Glutamatergic neuron (in vitro differentiated cells): Measurements from ENCODE around the gene WNT7B. TPM values are rescaled to one million over a fixed set of nuclear protein-coding genes. Genes with fewer than 3 reads are reported as not detected.

Experiments
- DNase-seq: peaks from one replicate; pipeline ENCODE4 v3.0.0; 2022
- H3K27ac Mint-ChIP-seq: one replicate; pipeline ENCODE4 v1.8.0; 2020; ENCODE audit warnings: mild to moderate bottlenecking, mixed read lengths, inconsistent platforms; ENCODE audit not compliant: unreplicated experiment
- H3K27me3 Mint-ChIP-seq: one replicate; pipeline ENCODE4 v1.8.0; 2020; ENCODE audit warnings: mild to moderate bottlenecking, moderate library complexity, mixed read lengths, inconsistent platforms; ENCODE audit not compliant: unreplicated experiment
- H3K36me3 Mint-ChIP-seq: one replicate; pipeline ENCODE4 v1.8.0; 2020; ENCODE audit warnings: mild to moderate bottlenecking, mixed read lengths, inconsistent platforms; ENCODE audit not compliant: unreplicated experiment
- H3K4me1 Mint-ChIP-seq: one replicate; pipeline ENCODE4 v1.8.0; 2020; ENCODE audit warnings: mild to moderate bottlenecking, low read depth, mixed read lengths, inconsistent platforms; ENCODE audit not compliant: unreplicated experiment
- H3K4me3 Mint-ChIP-seq: one replicate; pipeline ENCODE4 v1.8.0; 2020; ENCODE audit warnings: mild to moderate bottlenecking, mixed read lengths, inconsistent platforms; ENCODE audit not compliant: unreplicated experiment
- H3K9me3 Mint-ChIP-seq: one replicate; pipeline ENCODE4 v1.8.0; 2020; ENCODE audit warnings: mild to moderate bottlenecking, moderate library complexity, mixed read lengths, inconsistent platforms; ENCODE audit not compliant: unreplicated experiment
- CTCF ChIP-seq: fragments of 200-600 bp; sonication (generic); IDR thresholded peaks from one replicate; pipeline ENCODE4 v1.5.0; 2021; ENCODE audit not compliant: partially characterized antibody, unreplicated experiment
- total RNA-seq: library from RNA; stranded (reverse); fragmentation: NEBNext Ultra II Directional; extraction: Animal tissue kit (Norgen Biotek cat#: 25700); gene quantifications from one replicate; pipeline ENCODE4 v1.2.1, GENCODE V29; 2021; ENCODE audit not compliant: unreplicated experiment

WNT7B gene
- total RNA-seq, 1 donor from 2014 or later: 0.37 TPM

GRCh38 chr22:45916515-45916914 lies 60.4 kb downstream of the WNT7B start:
- Mint-ChIP-seq H3K27ac (no peak overlapping the region), H3K4me1 (no peaks in the 10 kb centered on the region), H3K9me3 (peaks cover 11% of the 10 kb centered on the region), H3K36me3 (no peaks in the 10 kb centered on the region), H3K4me3 (no peak overlapping the region), H3K27me3 (peaks cover 7% of the 10 kb centered on the region)
- no peak for DNase-seq
- TF ChIP-seq CTCF: no peak

GRCh38 chr22:45915841-45916240 lies 61.1 kb downstream of the WNT7B start:
- peaks cover 11% of the 10 kb centered on the region for H3K9me3 Mint-ChIP-seq
- no peak for DNase-seq
- peaks cover 7% of the 10 kb centered on the region for H3K27me3 Mint-ChIP-seq
- H3K36me3 Mint-ChIP-seq: no peaks in the 10 kb centered on the region
- no peak overlapping the region for H3K4me3 Mint-ChIP-seq
- H3K27ac Mint-ChIP-seq: no peak overlapping the region
- no peaks in the 10 kb centered on the region for H3K4me1 Mint-ChIP-seq
- no peak for TF ChIP-seq CTCF

GRCh38 chr22:45915151-45915550 lies 61.8 kb downstream of the WNT7B start:
- no peak for TF ChIP-seq CTCF
- Mint-ChIP-seq H3K9me3 (peaks cover 8% of the 10 kb centered on the region), H3K27me3 (peaks cover 9% of the 10 kb centered on the region), H3K36me3 (no peaks in the 10 kb centered on the region), H3K27ac (no peak overlapping the region), H3K4me1 (no peaks in the 10 kb centered on the region), H3K4me3 (no peak overlapping the region)
- DNase-seq: no peak

GRCh38 chr22:45914309-45914708 lies 62.7 kb downstream of the WNT7B start:
- no peaks in the 10 kb centered on the region for H3K36me3 Mint-ChIP-seq
- DNase-seq: no peak
- TF ChIP-seq CTCF: no peak
- H3K27ac Mint-ChIP-seq: no peak overlapping the region
- peaks cover 7% of the 10 kb centered on the region for H3K9me3 Mint-ChIP-seq
- H3K4me1 Mint-ChIP-seq: no peaks in the 10 kb centered on the region
- H3K4me3 Mint-ChIP-seq: no peak overlapping the region
- peaks cover 9% of the 10 kb centered on the region for H3K27me3 Mint-ChIP-seq

GRCh38 chr22:45912910-45913309 lies 64.1 kb downstream of the WNT7B start:
- no peaks in the 10 kb centered on the region for H3K4me1 Mint-ChIP-seq
- H3K4me3 Mint-ChIP-seq: no peak overlapping the region
- H3K9me3 Mint-ChIP-seq: peaks cover 7% of the 10 kb centered on the region
- no peaks in the 10 kb centered on the region for H3K36me3 Mint-ChIP-seq
- H3K27ac Mint-ChIP-seq: no peak overlapping the region
- DNase-seq: no peak
- peaks cover 9% of the 10 kb centered on the region for H3K27me3 Mint-ChIP-seq
- no peak for TF ChIP-seq CTCF
